CD4-positive, alpha-beta T cell (primary cell): Measurements from ENCODE around the gene HRC. TPM values are rescaled to one million over a fixed set of nuclear protein-coding genes. Genes with fewer than 3 reads are reported as not detected.

Experiments used
- ATAC-seq: fragments of 200-7000 bp; cut with Tn5 transposase; one replicate; pipeline ENCODE4 v1.10.0; 2022; ENCODE audit warnings: mild to moderate bottlenecking; ENCODE audit not compliant: poor library complexity
- CTCF ChIA-PET: fragments of 350-600 bp; sonication (Branson Sonifier 250); formaldehyde crosslinking; loops from one replicate; lab custom pipeline; 2021; ENCODE audit warnings: antibody characterized with exemption, inconsistent platforms; lab: Charles Lee
- POLR2A ChIA-PET: fragments of 350-600 bp; sonication (Branson Sonifier 250); formaldehyde crosslinking; loops from one replicate; lab custom pipeline; 2021; ENCODE audit warnings: antibody characterized with exemption, inconsistent platforms; lab: Charles Lee
- DNase-seq, 14 experiments: peaks; one replicate each; pipeline ENCODE4 v3.0.0-alpha.2; 2013 to 2020; ENCODE audit warnings: mixed read lengths in 2 of 14
- H3K27ac ChIP-seq, 2 donors: one replicate each; pipeline versions ENCODE4 v1.5.1 to v1.7.0; 2013; ENCODE audit warnings: low read length in 2 of 2, low read depth in 1 of 2, mild to moderate bottlenecking in 1 of 2
- H3K27me3 ChIP-seq, 2 experiments: 1 replicate in 1 of 2; 2 replicates in 1 of 2; pipeline versions ENCODE4 v1.6.1 to v1.7.0; 2013; ENCODE audit warnings: low read length in 2 of 2, control low read depth in 1 of 2, mild to moderate bottlenecking in 1 of 2, moderate library complexity in 1 of 2; ENCODE audit not compliant: insufficient read depth in 2 of 2, control insufficient read depth in 1 of 2
- H3K36me3 ChIP-seq: one replicate; pipeline ENCODE4 v1.6.1; 2013; ENCODE audit warnings: low read length, control low read depth; ENCODE audit not compliant: insufficient read depth
- H3K4me1 ChIP-seq: one replicate; pipeline ENCODE4 v1.6.1; 2013; ENCODE audit warnings: low read length, control low read depth; ENCODE audit not compliant: insufficient read depth
- H3K4me3 ChIP-seq: one replicate; pipeline ENCODE4 v1.5.1; 2013; ENCODE audit warnings: mild to moderate bottlenecking, low read length, moderate library complexity
- H3K9me3 ChIP-seq, 2 experiments: 1 replicate in 1 of 2; 2 replicates in 1 of 2; pipeline versions ENCODE4 v1.6.1 to v1.7.0; 2013; ENCODE audit warnings: low read length in 2 of 2, mild to moderate bottlenecking in 2 of 2, control low read depth in 1 of 2, moderate library complexity in 1 of 2; ENCODE audit not compliant: control insufficient read depth in 1 of 2, insufficient read depth in 1 of 2
- H3K27ac Mint-ChIP-seq: one replicate; pipeline ENCODE4 v1.8.0; 2020; ENCODE audit warnings: mixed read lengths
- H3K27me3 Mint-ChIP-seq: one replicate; pipeline ENCODE4 v1.8.0; 2021; ENCODE audit warnings: mixed read lengths
- H3K36me3 Mint-ChIP-seq: one replicate; pipeline ENCODE4 v1.8.0; 2021; ENCODE audit warnings: low read depth, mixed read lengths
- H3K4me1 Mint-ChIP-seq: one replicate; pipeline ENCODE4 v1.8.0; 2021; ENCODE audit warnings: low read depth, mixed read lengths
- H3K4me3 Mint-ChIP-seq: one replicate; pipeline ENCODE4 v1.8.0; 2020; ENCODE audit warnings: mild to moderate bottlenecking, mixed read lengths
- H3K9me3 Mint-ChIP-seq: one replicate; pipeline ENCODE4 v1.8.0; 2020; ENCODE audit warnings: mixed read lengths
- CTCF ChIP-seq: fragments of 200-600 bp; IDR thresholded peaks from one replicate; pipeline ENCODE4 v1.8.0; 2022; ENCODE audit warnings: antibody characterized with exemption, mild to moderate bottlenecking
- intact Hi-C, 2 experiments: fragments of 100-400 bp; cut with DNase I in 1 of 2; cut with micrococcal nuclease in 1 of 2; formaldehyde crosslinking; loops; one replicate each; pipeline versions ENCODE4 v1.15.1 to v1.9.0; 2023 to 2025; cut with DNase I, micrococcal nuclease
- total RNA-seq, 174 experiments: library from RNA in 2 of 174; stranded (reverse) in 2 of 174; gene quantifications; one replicate each; pipeline ENCODE4 v1.2.3 and lab custom pipeline; 2021 to 2026

HRC gene
- total RNA-seq, 2 experiments from 2014 or later: not detected

GRCh38 chr19:49140951-49141350, 14.2 kb downstream of the HRC start:
- POLR2A ChIA-PET: no interaction called here
- intact Hi-C loops: no loop called here

GRCh38 chr19:49136771-49137171, 18.4 kb downstream of the HRC start:
- intact Hi-C loops: no loop called here
- H3K9me3 ChIP-seq: peaks cover 0 to 12% of the 10 kb centered on the region in 2 experiments
- H3K27me3 ChIP-seq: peaks cover 0 to 15% of the 10 kb centered on the region in 2 experiments
- H3K4me3 ChIP-seq: no peak overlapping the region
- CTCF ChIA-PET: interaction anchor here (1.2 kb wide), 1 partner anchor 39 kb away, joined by 4 read pairs; no protein-coding TSS in a partner anchor
- Mint-ChIP-seq H3K4me3 (peak overlapping the region; percentile 4), H3K36me3 (no peaks in the 10 kb centered on the region), H3K9me3 (no peaks in the 10 kb centered on the region), H3K27ac (no peak overlapping the region), H3K27me3 (peaks cover 8% of the 10 kb centered on the region), H3K4me1 (peaks cover 13% of the 10 kb centered on the region)
- H3K4me1 ChIP-seq: peaks cover 19% of the 10 kb centered on the region
- no peak for DNase-seq
- H3K27ac ChIP-seq: no peak overlapping the region
- no peaks in the 10 kb centered on the region for H3K36me3 ChIP-seq
- no peak for ATAC-seq
- POLR2A ChIA-PET: no interaction called here
- TF ChIP-seq CTCF: no peak

More at GRCh38 chr19:49140951-49141350, 14.2 kb downstream of the HRC start:
- no peak for ATAC-seq
- no peak for DNase-seq
- Histone ChIP-seq H3K27me3 (peaks cover under 1 to 15% of the 10 kb centered on the region in 2 experiments), H3K9me3 (no peaks in the 10 kb centered on the region), H3K4me1 (peaks cover 21% of the 10 kb centered on the region), H3K27ac (no peak overlapping the region), H3K36me3 (no peaks in the 10 kb centered on the region), H3K4me3 (no peak overlapping the region)
- peaks cover 24% of the 10 kb centered on the region for H3K27me3 Mint-ChIP-seq
- no peak overlapping the region for H3K27ac Mint-ChIP-seq
- no peak overlapping the region for H3K4me3 Mint-ChIP-seq
- no peak for TF ChIP-seq CTCF
- CTCF ChIA-PET: interaction anchor here (2.2 to 2.3 kb wide), 2 partner anchors 27 to 43 kb away, joined by 6 to 9 read pairs; partner anchors contain the start of gene LIN7B
- no peaks in the 10 kb centered on the region for H3K9me3 Mint-ChIP-seq
- no peaks in the 10 kb centered on the region for H3K36me3 Mint-ChIP-seq
- H3K4me1 Mint-ChIP-seq: peaks cover 16% of the 10 kb centered on the region

- DNase-seq (no peak), ATAC-seq (no peak)
- Mint-ChIP-seq H3K9me3 (no peaks in the 10 kb centered on the region), H3K4me1 (peaks cover 13% of the 10 kb centered on the region), H3K27me3 (peaks cover 8% of the 10 kb centered on the region), H3K27ac (no peak overlapping the region), H3K36me3 (no peaks in the 10 kb centered on the region), H3K4me3 (no peak overlapping the region)
- H3K27me3 ChIP-seq: peaks cover 0 to 15% of the 10 kb centered on the region in 2 experiments
- TF ChIP-seq CTCF: no peak
- H3K4me1 ChIP-seq: peaks cover 13% of the 10 kb centered on the region
- POLR2A ChIA-PET: no interaction called here
- H3K4me3 ChIP-seq: no peak overlapping the region
- no peak overlapping the region for H3K27ac ChIP-seq
- H3K36me3 ChIP-seq: no peaks in the 10 kb centered on the region
- peaks cover 0 to 12% of the 10 kb centered on the region in 2 experiments for H3K9me3 ChIP-seq
- CTCF ChIA-PET: interaction anchor here (1.2 kb wide), 1 partner anchor 38 kb away, joined by 4 read pairs; no protein-coding TSS in a partner anchor
- intact Hi-C loops: no loop called here
Measured at GRCh38 chr19:49135686-49136085, 19.5 kb downstream of the HRC start.
